ENCODE measurements around the gene ZNF593OS. TPM values are rescaled to one million over a fixed set of nuclear protein-coding genes. Genes with fewer than 3 reads are reported as not detected.

The ZNF593OS gene
- total RNA-seq, 2 donors from 2014 or later, result not detected

GRCh38 chr1:26164861-26165842 lies 6.5 kb downstream of the ZNF593OS start:
- intact Hi-C loops (cut with DNase I), result loop anchor here (5.0 kb wide), 1 partner anchor 63 kb away; no protein-coding TSS in a partner anchor
- 65 to 72% methylated on average over 18 to 19 of the region's 19 CpGs for WGBS, 2 donors
- Histone ChIP-seq H3K9me3 (no peaks in the 10 kb centered on the region), H3K4me3 (no peak overlapping the region), H3K4me1 (peaks cover 33% of the 10 kb centered on the region), H3K27me3 (no peaks in the 10 kb centered on the region), H3K27ac (no peak overlapping the region), H3K36me3 (replicated peaks in 1 of 2; ENCODE audit: insufficient read depth in 1 of 2, low read depth in 2 of 2) (no peaks in the 10 kb centered on the region)
- ATAC-seq (no peak), DNase-seq (no peak)
- TF ChIP-seq POLR2A (IDR thresholded peaks at IDR 0.05) (no peak), CTCF (IDR thresholded peaks at IDR 0.05) (no peak)

- TF ChIP-seq CTCF (IDR thresholded peaks at IDR 0.05) (peak in 6 of 7 experiments; percentile 24 to 83 (median 75)), POLR2A (IDR thresholded peaks at IDR 0.05) (no peak)
- no peaks in the 10 kb centered on the region for H3K36me3 ChIP-seq (replicated peaks in 1 of 2; ENCODE audit: insufficient read depth in 1 of 2, low read depth in 2 of 2)
- H3K9me3 ChIP-seq, result no peaks in the 10 kb centered on the region
- WGBS, 2 donors, result 13 to 42% methylated on average over 14 to 56 of the region's 72 CpGs
- no peaks in the 10 kb centered on the region for H3K27me3 ChIP-seq
- DNase-seq, result peak; percentile 30 to 62 (median 50)
- H3K4me3 ChIP-seq, result no peak overlapping the region
- peak; percentile 58 for ATAC-seq
- intact Hi-C loops (cut with DNase I), result loop anchor here (5.0 kb wide), 1 partner anchor 62 kb away; no protein-coding TSS in a partner anchor
- peak overlapping the region in 1 of 4 donors; percentile 21 for H3K27ac ChIP-seq
- peaks cover 30% of the 10 kb centered on the region for H3K4me1 ChIP-seq
These were observed 7.4 kb downstream of the ZNF593OS start for GRCh38 chr1:26164036-26164860.

GRCh38 chr1:26163684-26164035 lies 8.0 kb downstream of the ZNF593OS start:
- intact Hi-C loops (cut with DNase I), result loop anchor here (5.0 kb wide), 1 partner anchor 61 kb away; no protein-coding TSS in a partner anchor
- Histone ChIP-seq H3K4me1 (peaks cover 27% of the 10 kb centered on the region), H3K27ac (no peak overlapping the region), H3K4me3 (no peak overlapping the region), H3K9me3 (no peaks in the 10 kb centered on the region), H3K27me3 (no peaks in the 10 kb centered on the region), H3K36me3 (replicated peaks in 1 of 2; ENCODE audit: insufficient read depth in 1 of 2, low read depth in 2 of 2) (no peaks in the 10 kb centered on the region)
- DNase-seq (no peak), ATAC-seq (no peak)
- WGBS, 2 donors, result 49 to 55% methylated on average over 9 of the region's 9 CpGs
- TF ChIP-seq POLR2A (IDR thresholded peaks at IDR 0.05) (no peak), CTCF (IDR thresholded peaks at IDR 0.05) (no peak)

- ATAC-seq, result no peak
These were observed 9.4 kb downstream of the ZNF593OS start for GRCh38 chr1:26162220-26162709.

More at GRCh38 chr1:26162220-26162709, 9.4 kb downstream of the ZNF593OS start:
- 23 to 24% methylated on average over 21 of the region's 21 CpGs for WGBS, 2 donors
- Histone ChIP-seq H3K4me1 (peaks cover 27% of the 10 kb centered on the region), H3K27me3 (no peaks in the 10 kb centered on the region), H3K36me3 (replicated peaks in 1 of 2; ENCODE audit: insufficient read depth in 1 of 2, low read depth in 2 of 2) (no peaks in the 10 kb centered on the region), H3K9me3 (no peaks in the 10 kb centered on the region), H3K27ac (peak overlapping the region in 3 of 4 donors; percentile 29 to 54 (median 50)), H3K4me3 (no peak overlapping the region)
- no peak for TF ChIP-seq POLR2A (IDR thresholded peaks at IDR 0.05)
- no peak for TF ChIP-seq CTCF (IDR thresholded peaks at IDR 0.05)
- DNase-seq, result no peak
- intact Hi-C loops (cut with DNase I), result loop anchor here (5.0 kb wide), 1 partner anchor 60 kb away; no protein-coding TSS in a partner anchor
